Naive thymus-derived CD4-positive, alpha-beta T cell (primary cell): Measurements from ENCODE around the gene HOXA13. TPM values are rescaled to one million over a fixed set of nuclear protein-coding genes. Genes with fewer than 3 reads are reported as not detected.

Experiments
- ATAC-seq: fragments of 150-1000 bp; cut with Tn5 transposase; 2 replicates; pipeline ENCODE4 v1.10.0; 2021; ENCODE audit warnings: mild to moderate bottlenecking, moderate library complexity
- CTCF ChIA-PET: fragments of 350-600 bp; sonication (Branson Sonifier 250); formaldehyde crosslinking; loops from one replicate; lab custom pipeline; 2021; ENCODE audit warnings: antibody characterized with exemption; lab: Charles Lee
- POLR2A ChIA-PET: fragments of 350-600 bp; sonication (Branson Sonifier 250); formaldehyde crosslinking; loops from one replicate; lab custom pipeline; 2021; ENCODE audit warnings: antibody characterized with exemption, inconsistent platforms; lab: Charles Lee
- DNase-seq, 9 donors: peaks; one replicate each; pipeline versions ENCODE4 v3.0.0 to v3.0.0-alpha.2; 2020 to 2022; ENCODE audit warnings: mixed read lengths in 1 of 9
- H3K27ac ChIP-seq: one replicate; pipeline ENCODE4 v1.7.0; 2013; ENCODE audit warnings: mild to moderate bottlenecking, low read depth, low read length, moderate library complexity
- H3K27me3 ChIP-seq, 2 donors: one replicate each; pipeline ENCODE4 v1.7.0; 2013; ENCODE audit warnings: low read length in 2 of 2, mild to moderate bottlenecking in 2 of 2, moderate library complexity in 2 of 2; ENCODE audit not compliant: control insufficient read depth in 2 of 2, insufficient read depth in 2 of 2
- H3K36me3 ChIP-seq, 3 experiments: 1 replicate in 2 of 3; 2 replicates in 1 of 3; pipeline ENCODE4 v1.7.0; 2013; ENCODE audit warnings: low read length in 3 of 3, mild to moderate bottlenecking in 3 of 3, moderate library complexity in 1 of 3; ENCODE audit not compliant: insufficient read depth in 3 of 3, control insufficient read depth in 2 of 3
- H3K4me1 ChIP-seq, 2 donors: one replicate each; pipeline ENCODE4 v1.7.0; 2013; ENCODE audit warnings: low read length in 2 of 2, mild to moderate bottlenecking in 2 of 2, moderate library complexity in 1 of 2; ENCODE audit not compliant: control insufficient read depth in 2 of 2, insufficient read depth in 2 of 2
- H3K4me3 ChIP-seq: 2 replicates; pipeline ENCODE4 v1.7.0; 2013; ENCODE audit warnings: mild to moderate bottlenecking, low read length
- H3K9me3 ChIP-seq, 3 experiments: 1 replicate in 2 of 3; 2 replicates in 1 of 3; pipeline ENCODE4 v1.7.0; 2013; ENCODE audit warnings: low read length in 3 of 3; ENCODE audit not compliant: control insufficient read depth in 2 of 3
- H3K27ac Mint-ChIP-seq, 9 donors: one replicate each; pipeline ENCODE4 v1.8.0; 2020 to 2022; ENCODE audit warnings: mixed read lengths in 9 of 9, mild to moderate bottlenecking in 8 of 9, moderate library complexity in 5 of 9, inconsistent platforms in 2 of 9
- H3K27me3 Mint-ChIP-seq, 5 donors: one replicate each; pipeline ENCODE4 v1.8.0; 2021 to 2022; ENCODE audit warnings: mixed read lengths in 5 of 5, mild to moderate bottlenecking in 1 of 5
- H3K36me3 Mint-ChIP-seq, 5 donors: one replicate each; pipeline ENCODE4 v1.8.0; 2020 to 2022; ENCODE audit warnings: mixed read lengths in 5 of 5, mild to moderate bottlenecking in 3 of 5, inconsistent platforms in 1 of 5
- H3K4me1 Mint-ChIP-seq, 7 donors: one replicate each; pipeline ENCODE4 v1.8.0; 2020 to 2022; ENCODE audit warnings: mixed read lengths in 7 of 7, mild to moderate bottlenecking in 3 of 7, inconsistent platforms in 1 of 7
- H3K4me3 Mint-ChIP-seq, 10 donors: one replicate each; pipeline ENCODE4 v1.8.0; 2020 to 2022; ENCODE audit warnings: mild to moderate bottlenecking in 10 of 10, mixed read lengths in 10 of 10, moderate library complexity in 6 of 10, inconsistent platforms in 2 of 10
- H3K9me3 Mint-ChIP-seq, 11 donors: one replicate each; pipeline ENCODE4 v1.8.0; 2020 to 2022; ENCODE audit warnings: mixed read lengths in 11 of 11, mild to moderate bottlenecking in 4 of 11, inconsistent platforms in 1 of 11, moderate library complexity in 1 of 11
- intact Hi-C, 2 donors: fragments of 100-400 bp; cut with micrococcal nuclease; formaldehyde crosslinking; loops; one replicate each; pipeline ENCODE4 v1.15.1; 2023
- polyA plus RNA-seq, 2 donors: library from polyadenylated mRNA; unstranded; fragments of 300-500 nt; fragmentation: Illumina TruSeq; gene quantifications; one replicate each; pipeline ENCODE4 v1.2.3, GENCODE V29; 2021
- total RNA-seq, 6 experiments: library from RNA in 5 of 6; stranded (reverse) in 5 of 6; gene quantifications; 1 replicate in 5 of 6; 2 replicates in 1 of 6; pipeline ENCODE4 v1.2.3 and lab custom pipeline; 2021 to 2026

Gene HOXA13
- total and polyA plus RNA-seq, 7 experiments from 2014 or later = not detected

- peak overlapping the region in 6 of 10 donors; percentile 62 to 72 (median 67) for H3K4me3 Mint-ChIP-seq
- ATAC-seq (no peak), DNase-seq (no peak)
- H3K36me3 Mint-ChIP-seq = no peaks in the 10 kb centered on the region
- peaks cover 24 to 70% of the 10 kb centered on the region in 2 donors for H3K27me3 ChIP-seq
- no peaks in the 10 kb centered on the region for H3K36me3 ChIP-seq
- peaks cover 0 to 32% (median 24%) of the 10 kb centered on the region in 7 donors for H3K4me1 Mint-ChIP-seq
- no peaks in the 10 kb centered on the region for H3K9me3 ChIP-seq
- ChIA-PET POLR2A (no interaction called here), CTCF (interaction anchor here (1.0 to 2.4 kb wide), 2 partner anchors 14 to 553 kb away, joined by 5 to 9 read pairs; no protein-coding TSS in a partner anchor)
- intact Hi-C loops = loop anchor here (1.0 to 5.0 kb wide), 7 partner anchors 366 to 887 kb away; no protein-coding TSS in a partner anchor
- no peak overlapping the region for H3K4me3 ChIP-seq
- peaks cover 4 to 7% of the 10 kb centered on the region in 2 donors for H3K4me1 ChIP-seq
- H3K27ac Mint-ChIP-seq = no peak overlapping the region
- peaks cover 0 to 5% (median 0%) of the 10 kb centered on the region in 11 donors for H3K9me3 Mint-ChIP-seq
- peaks cover 84 to 95% (median 92%) of the 10 kb centered on the region in 5 donors for H3K27me3 Mint-ChIP-seq
- no peak overlapping the region for H3K27ac ChIP-seq
Observed at GRCh38 chr7:27209933-27210440, 10.1 kb upstream of the HOXA13 start.

- Histone ChIP-seq H3K4me1 (peaks cover 4 to 7% of the 10 kb centered on the region in 2 donors), H3K9me3 (no peaks in the 10 kb centered on the region), H3K4me3 (no peak overlapping the region), H3K36me3 (no peaks in the 10 kb centered on the region), H3K27ac (no peak overlapping the region), H3K27me3 (peaks cover 24 to 69% of the 10 kb centered on the region in 2 donors)
- DNase-seq (no peak), ATAC-seq (no peak)
- ChIA-PET POLR2A (no interaction called here), CTCF (interaction anchor here (0.7 to 3.0 kb wide), 4 partner anchors 13 to 887 kb away, joined by 3 to 13 read pairs (median 6); no protein-coding TSS in a partner anchor)
- intact Hi-C loops = no loop called here
- Mint-ChIP-seq H3K27ac (no peak overlapping the region), H3K27me3 (peaks cover 87 to 95% (median 93%) of the 10 kb centered on the region in 5 donors), H3K9me3 (peaks cover 0 to 7% (median 0%) of the 10 kb centered on the region in 11 donors), H3K4me1 (peaks cover 0 to 42% (median 27%) of the 10 kb centered on the region in 7 donors), H3K36me3 (no peaks in the 10 kb centered on the region), H3K4me3 (no peak overlapping the region)
Observed at GRCh38 chr7:27208998-27209397, 9.1 kb upstream of the HOXA13 start.

GRCh38 chr7:27207348-27207985, 7.6 kb upstream of the HOXA13 start:
- peaks cover 0 to 36% (median 30%) of the 10 kb centered on the region in 7 donors for H3K4me1 Mint-ChIP-seq
- intact Hi-C loops = no loop called here
- ATAC-seq = no peak
- ChIA-PET POLR2A (no interaction called here), CTCF (interaction anchor here (0.9 to 3.0 kb wide), 2 partner anchors 12 to 813 kb away, joined by 3 to 13 read pairs; no protein-coding TSS in a partner anchor)
- H3K9me3 Mint-ChIP-seq = peaks cover 0 to 7% (median 0%) of the 10 kb centered on the region in 11 donors
- DNase-seq = no peak
- peaks cover 4% of the 10 kb centered on the region in 2 donors for H3K4me1 ChIP-seq
- H3K27ac ChIP-seq = no peak overlapping the region
- no peaks in the 10 kb centered on the region for H3K36me3 Mint-ChIP-seq
- no peak overlapping the region for H3K4me3 Mint-ChIP-seq
- H3K27me3 ChIP-seq = peaks cover 24 to 66% of the 10 kb centered on the region in 2 donors
- no peaks in the 10 kb centered on the region for H3K36me3 ChIP-seq
- H3K27ac Mint-ChIP-seq = no peak overlapping the region
- peaks cover 90 to 97% (median 95%) of the 10 kb centered on the region in 5 donors for H3K27me3 Mint-ChIP-seq
- no peak overlapping the region for H3K4me3 ChIP-seq
- H3K9me3 ChIP-seq = no peaks in the 10 kb centered on the region

GRCh38 chr7:27205325-27206280, 5.7 kb upstream of the HOXA13 start:
- intact Hi-C loops = no loop called here
- peaks cover 7 to 50% (median 38%) of the 10 kb centered on the region in 7 donors for H3K4me1 Mint-ChIP-seq

GRCh38 chr7:27204851-27205322, 5.0 kb upstream of the HOXA13 start:
- H3K27me3 Mint-ChIP-seq = peaks cover 90 to 93% (median 91%) of the 10 kb centered on the region in 5 donors
- POLR2A ChIA-PET = interaction anchor here (0.7 kb wide), 1 partner anchor 1005 kb away, joined by 3 read pairs; no protein-coding TSS in a partner anchor
- Histone ChIP-seq H3K4me3 (no peak overlapping the region), H3K9me3 (no peaks in the 10 kb centered on the region), H3K4me1 (peaks cover 10 to 12% of the 10 kb centered on the region in 2 donors), H3K27ac (no peak overlapping the region), H3K36me3 (no peaks in the 10 kb centered on the region), H3K27me3 (peaks cover 23 to 55% of the 10 kb centered on the region in 2 donors)
- ATAC-seq = no peak
- peaks cover 0 to 8% (median 0%) of the 10 kb centered on the region in 11 donors for H3K9me3 Mint-ChIP-seq
- H3K4me3 Mint-ChIP-seq = peak overlapping the region in 4 of 10 donors; percentile 3 to 19 (median 14)
- no peak for DNase-seq
- H3K27ac Mint-ChIP-seq = peak overlapping the region in 1 of 9 donors; percentile 16
- H3K4me1 Mint-ChIP-seq = peaks cover 7 to 48% (median 39%) of the 10 kb centered on the region in 7 donors
- peaks cover 0 to 5% (median 0%) of the 10 kb centered on the region in 5 donors for H3K36me3 Mint-ChIP-seq
- CTCF ChIA-PET = no interaction called here
- intact Hi-C loops = loop anchor here in 1 of 2 donors (5.0 kb wide), 1 partner anchor 37 kb away; the partner anchor contains the start of gene EVX1

More at GRCh38 chr7:27205325-27206280, 5.7 kb upstream of the HOXA13 start:
- H3K4me3 Mint-ChIP-seq = peak overlapping the region in 5 of 10 donors; percentile 3 to 54 (median 11)
- CTCF ChIA-PET = interaction anchor here (0.5 kb wide), 1 partner anchor 888 kb away, joined by 3 read pairs; no protein-coding TSS in a partner anchor
- ATAC-seq (no peak), DNase-seq (no peak)
- peak overlapping the region in 2 of 9 donors; percentile 4 to 47 for H3K27ac Mint-ChIP-seq
- peaks cover 21 to 62% of the 10 kb centered on the region in 2 donors for H3K27me3 ChIP-seq
- POLR2A ChIA-PET = interaction anchor here (0.6 kb wide), 1 partner anchor 56 kb away, joined by 3 read pairs; no protein-coding TSS in a partner anchor
- no peak overlapping the region for H3K4me3 ChIP-seq
- peaks cover 9 to 10% of the 10 kb centered on the region in 2 donors for H3K4me1 ChIP-seq
- no peaks in the 10 kb centered on the region for H3K36me3 ChIP-seq
- H3K27me3 Mint-ChIP-seq = peaks cover 93 to 97% (median 95%) of the 10 kb centered on the region in 5 donors
- H3K36me3 Mint-ChIP-seq = peaks cover 0 to 3% (median 0%) of the 10 kb centered on the region in 5 donors
- H3K9me3 Mint-ChIP-seq = peaks cover 0 to 7% (median 0%) of the 10 kb centered on the region in 11 donors
- H3K27ac ChIP-seq = no peak overlapping the region
- H3K9me3 ChIP-seq = no peaks in the 10 kb centered on the region
